ENCODE measurements around the gene RET.

Gene RET

DNA sequence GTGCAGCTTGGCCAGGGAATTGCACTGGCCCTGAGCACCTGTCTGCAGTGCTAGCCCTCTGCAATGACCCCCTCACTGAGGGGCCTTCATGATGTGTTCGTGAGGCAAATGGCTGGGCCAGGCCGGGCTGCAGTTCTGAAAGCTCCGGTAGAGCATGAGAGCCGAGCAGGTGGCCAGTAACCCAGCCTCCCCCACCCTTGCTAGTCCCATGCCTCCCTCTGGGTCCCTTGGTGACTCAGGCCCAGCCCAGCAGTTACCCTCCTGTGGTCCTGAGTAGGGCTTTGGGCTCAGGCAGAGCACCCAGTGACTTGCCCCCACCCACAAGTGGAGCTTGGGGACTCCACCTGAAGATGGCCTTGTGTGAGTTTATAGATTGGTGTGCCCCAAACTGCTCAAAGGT, 45.2 kb downstream of the RET start:
- Histone ChIP-seq H3K27me3 (ENCODE audit: control insufficient read depth, insufficient read depth, low read length) (no peaks in the 10 kb centered on the region), H2AFZ (no peak overlapping the region), H3K79me2 (no peaks in the 10 kb centered on the region), H3K9ac (no peak overlapping the region), H3K36me3 (ENCODE audit: control insufficient read depth, insufficient read depth, low read length) (no peaks in the 10 kb centered on the region), H3K4me3 (ENCODE audit: low read depth, low read length) (no peak overlapping the region), H3K27ac (no peak overlapping the region), H3K9me3 (ENCODE audit: control insufficient read depth, low read length) (no peaks in the 10 kb centered on the region), H3K4me1 (no peaks in the 10 kb centered on the region), H3K4me2 (ENCODE audit: low read length) (no peak overlapping the region)
- TF ChIP-seq, protein P1, sequence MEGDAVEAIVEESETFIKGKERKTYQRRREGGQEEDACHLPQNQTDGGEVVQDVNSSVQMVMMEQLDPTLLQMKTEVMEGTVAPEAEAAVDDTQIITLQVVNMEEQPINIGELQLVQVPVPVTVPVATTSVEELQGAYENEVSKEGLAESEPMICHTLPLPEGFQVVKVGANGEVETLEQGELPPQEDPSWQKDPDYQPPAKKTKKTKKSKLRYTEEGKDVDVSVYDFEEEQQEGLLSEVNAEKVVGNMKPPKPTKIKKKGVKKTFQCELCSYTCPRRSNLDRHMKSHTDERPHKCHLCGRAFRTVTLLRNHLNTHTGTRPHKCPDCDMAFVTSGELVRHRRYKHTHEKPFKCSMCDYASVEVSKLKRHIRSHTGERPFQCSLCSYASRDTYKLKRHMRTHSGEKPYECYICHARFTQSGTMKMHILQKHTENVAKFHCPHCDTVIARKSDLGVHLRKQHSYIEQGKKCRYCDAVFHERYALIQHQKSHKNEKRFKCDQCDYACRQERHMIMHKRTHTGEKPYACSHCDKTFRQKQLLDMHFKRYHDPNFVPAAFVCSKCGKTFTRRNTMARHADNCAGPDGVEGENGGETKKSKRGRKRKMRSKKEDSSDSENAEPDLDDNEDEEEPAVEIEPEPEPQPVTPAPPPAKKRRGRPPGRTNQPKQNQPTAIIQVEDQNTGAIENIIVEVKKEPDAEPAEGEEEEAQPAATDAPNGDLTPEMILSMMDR (IDR thresholded peaks at IDR 0.05), result no peak

DNA sequence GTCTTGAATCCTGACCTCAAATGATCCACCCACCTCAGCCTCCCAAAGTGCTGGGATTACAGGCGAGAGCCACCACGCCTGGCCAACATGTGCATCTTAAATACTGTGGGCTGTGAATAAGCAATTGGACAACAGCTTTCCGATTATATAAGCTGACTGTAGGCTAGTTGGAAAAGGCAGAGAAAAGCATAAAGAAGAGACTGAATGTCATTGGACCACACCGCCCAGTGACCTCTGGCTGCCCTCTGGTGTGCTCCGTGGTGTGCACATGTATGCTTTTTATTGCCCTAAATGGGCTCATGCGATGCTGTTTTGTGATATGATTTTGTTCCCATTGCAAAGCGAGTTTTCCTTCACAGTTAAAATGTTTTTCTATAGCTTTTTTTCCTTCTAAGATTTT, 46.0 kb downstream of the RET start:
- no peak overlapping the region for H3K9ac ChIP-seq
- no peaks in the 10 kb centered on the region for H3K9me3 ChIP-seq (ENCODE audit: control insufficient read depth, low read length)
- no peak overlapping the region for H2AFZ ChIP-seq
- TF ChIP-seq, protein P1 (IDR thresholded peaks at IDR 0.05), result no peak
- no peaks in the 10 kb centered on the region for H3K27me3 ChIP-seq (ENCODE audit: control insufficient read depth, insufficient read depth, low read length)
- H3K79me2 ChIP-seq, result no peaks in the 10 kb centered on the region
- no peak overlapping the region for H3K4me2 ChIP-seq (ENCODE audit: low read length)
- no peak overlapping the region for H3K27ac ChIP-seq
- H3K4me3 ChIP-seq (ENCODE audit: low read depth, low read length), result no peak overlapping the region
- H3K4me1 ChIP-seq, result no peaks in the 10 kb centered on the region
- H3K36me3 ChIP-seq (ENCODE audit: control insufficient read depth, insufficient read depth, low read length), result no peaks in the 10 kb centered on the region

DNA sequence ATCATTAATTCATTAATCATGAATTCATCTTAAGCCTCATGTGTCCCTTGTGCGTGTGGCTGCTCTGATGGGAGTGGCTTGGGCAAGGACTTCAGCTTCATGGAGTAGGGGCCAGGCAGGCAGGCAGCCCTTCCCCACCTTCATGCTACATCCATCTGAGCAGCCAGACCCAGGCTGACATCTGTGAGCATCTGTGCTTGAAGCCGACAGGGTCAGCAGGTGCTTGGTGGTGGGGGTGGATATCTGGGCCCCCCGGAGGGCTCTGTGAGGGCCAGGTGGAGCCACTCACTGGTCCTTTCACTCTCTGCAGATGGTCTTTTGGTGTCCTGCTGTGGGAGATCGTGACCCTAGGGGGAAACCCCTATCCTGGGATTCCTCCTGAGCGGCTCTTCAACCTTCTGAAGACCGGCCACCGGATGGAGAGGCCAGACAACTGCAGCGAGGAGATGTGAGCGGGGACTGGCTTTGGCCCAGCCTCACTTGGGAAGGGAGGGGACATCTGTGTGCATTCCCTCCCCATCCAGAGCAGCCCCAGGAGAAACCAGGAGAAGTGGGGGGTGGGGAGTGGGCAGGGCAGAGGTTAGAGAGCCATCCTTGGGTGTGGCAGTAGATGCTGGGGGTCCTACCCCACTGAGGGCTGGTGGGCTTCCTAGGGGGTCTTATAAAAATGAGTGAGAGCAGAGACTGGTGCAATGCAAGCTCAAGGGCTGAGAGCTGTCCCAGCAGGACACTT, 46.7 kb downstream of the RET start:
- Histone ChIP-seq H3K9me3 (ENCODE audit: control insufficient read depth, low read length) (no peaks in the 10 kb centered on the region), H2AFZ (no peak overlapping the region), H3K9ac (no peak overlapping the region), H3K36me3 (ENCODE audit: control insufficient read depth, insufficient read depth, low read length) (no peaks in the 10 kb centered on the region), H3K79me2 (no peaks in the 10 kb centered on the region), H3K4me3 (ENCODE audit: low read depth, low read length) (no peak overlapping the region), H3K27me3 (ENCODE audit: control insufficient read depth, insufficient read depth, low read length) (no peaks in the 10 kb centered on the region), H3K27ac (no peak overlapping the region), H3K4me1 (no peaks in the 10 kb centered on the region), H3K4me2 (ENCODE audit: low read length) (no peak overlapping the region)
- TF ChIP-seq, protein P1 (IDR thresholded peaks at IDR 0.05), result no peak

DNA sequence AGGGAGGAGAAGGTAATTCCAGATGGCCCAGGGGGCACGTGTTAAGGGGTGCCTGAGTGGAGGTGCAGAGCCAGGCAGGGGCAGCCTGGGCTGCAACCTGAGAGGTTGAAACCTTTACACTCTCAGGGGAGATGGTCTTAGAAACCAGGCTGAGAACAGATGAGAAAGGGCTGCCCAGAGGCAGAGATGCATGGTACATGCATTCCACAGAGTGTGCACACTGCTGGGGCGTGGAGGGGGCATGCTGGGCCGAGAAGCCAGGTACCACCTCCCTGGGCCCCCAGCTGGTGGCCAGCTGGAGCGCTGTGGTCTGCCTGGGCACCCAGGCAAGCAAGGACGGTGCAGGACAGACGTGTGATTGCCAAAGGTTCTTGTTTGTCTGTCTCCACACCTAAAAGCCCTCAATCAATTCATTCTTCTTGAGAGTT, 47.2 kb downstream of the RET start:
- Histone ChIP-seq H3K27ac (no peak overlapping the region), H3K4me3 (ENCODE audit: low read depth, low read length) (no peak overlapping the region), H3K27me3 (ENCODE audit: control insufficient read depth, insufficient read depth, low read length) (no peaks in the 10 kb centered on the region)

More for the DNA sequence above, 47.2 kb downstream of the RET start:
- no peak overlapping the region for H2AFZ ChIP-seq
- H3K4me2 ChIP-seq (ENCODE audit: low read length), result no peak overlapping the region
- TF ChIP-seq, protein P1 (IDR thresholded peaks at IDR 0.05), result no peak
- no peaks in the 10 kb centered on the region for H3K36me3 ChIP-seq (ENCODE audit: control insufficient read depth, insufficient read depth, low read length)
- H3K9me3 ChIP-seq (ENCODE audit: control insufficient read depth, low read length), result no peaks in the 10 kb centered on the region
- no peaks in the 10 kb centered on the region for H3K79me2 ChIP-seq
- H3K9ac ChIP-seq, result no peak overlapping the region
- no peaks in the 10 kb centered on the region for H3K4me1 ChIP-seq
